Measurements from ENCODE around the gene PDZK1IP1. TPM values are rescaled to one million over a fixed set of nuclear protein-coding genes. Genes with fewer than 3 reads are reported as not detected.
A peak's percentile ranks its signal among the peaks of the same experiment; 100 is the strongest.
"Not testable (repeated sequence)": the region's sequence is repeated elsewhere in the genome, so short reads cannot be mapped to it uniquely, and the experiment has no call there.

PDZK1IP1 gene
- total RNA-seq, 1 donor from 2014 or later: 0.20 TPM

GRCh38 chr1:47223921-47224675, 34.3 kb upstream of the PDZK1IP1 start:
- no peak for DNase-seq (ENCODE audit: low read depth, low spot score)

GRCh38 chr1:47223174-47223920, 33.5 kb upstream of the PDZK1IP1 start:
- DNase-seq (ENCODE audit: low read depth, low spot score): no peak

DNA sequence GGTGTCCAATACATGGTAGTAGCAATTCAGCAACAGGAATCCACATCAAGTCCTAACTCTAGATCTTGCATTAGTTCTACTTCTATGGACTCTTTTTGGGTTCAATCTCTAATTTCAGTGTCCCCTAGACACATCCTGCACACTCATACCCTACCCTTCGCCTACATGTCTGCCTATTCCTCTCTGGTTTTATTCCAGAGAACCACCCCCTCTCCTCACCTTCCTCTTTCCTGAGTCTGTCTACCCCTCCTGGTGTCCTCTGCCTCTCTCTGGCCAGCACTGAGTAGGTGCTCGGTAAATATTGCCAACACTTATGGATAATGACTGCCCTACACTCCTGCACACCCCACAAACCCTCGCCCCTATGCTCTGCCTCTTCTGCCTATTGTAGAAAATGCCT, 32.6 kb upstream of the PDZK1IP1 start:
- no peak for DNase-seq (ENCODE audit: low read depth, low spot score)

DNA sequence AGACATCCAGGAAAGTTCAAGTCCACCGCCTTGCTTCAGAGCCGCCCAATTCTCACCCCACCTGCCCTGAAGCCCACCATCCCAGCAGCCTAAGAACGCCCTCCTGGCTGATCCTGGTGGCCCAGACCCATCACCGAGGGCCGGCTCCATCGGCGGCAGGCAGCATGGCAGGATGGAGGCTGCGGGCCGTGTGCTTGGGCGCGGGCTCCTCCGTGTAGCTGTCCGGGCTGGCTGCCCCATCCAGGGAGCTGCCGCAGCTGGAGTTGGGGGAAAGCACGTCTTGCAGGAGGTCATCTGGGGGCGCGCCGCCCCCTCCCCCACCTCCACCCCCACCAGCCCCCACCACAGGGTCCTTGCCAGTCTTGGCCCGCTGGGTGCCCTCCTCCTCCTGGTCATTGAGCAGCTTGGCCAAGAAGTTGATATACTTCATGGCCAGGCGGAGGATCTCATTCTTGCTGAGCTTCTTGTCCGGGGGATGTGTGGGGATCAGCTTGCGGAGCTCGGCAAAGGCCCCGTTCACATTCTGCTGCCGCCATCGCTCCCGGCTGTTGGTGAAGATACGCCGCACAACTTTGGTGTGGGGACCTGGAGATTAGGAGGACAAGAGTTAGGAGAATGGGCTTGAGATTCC, 29.9 kb upstream of the PDZK1IP1 start:
- no peak for DNase-seq (ENCODE audit: low read depth, low spot score)

GRCh38 chr1:47219001-47219400, 29.2 kb upstream of the PDZK1IP1 start:
- no peak for DNase-seq (ENCODE audit: low read depth, low spot score)

GRCh38 chr1:47216278-47217059, 26.6 kb upstream of the PDZK1IP1 start:
- DNase-seq (ENCODE audit: low read depth, low spot score): no peak

DNA sequence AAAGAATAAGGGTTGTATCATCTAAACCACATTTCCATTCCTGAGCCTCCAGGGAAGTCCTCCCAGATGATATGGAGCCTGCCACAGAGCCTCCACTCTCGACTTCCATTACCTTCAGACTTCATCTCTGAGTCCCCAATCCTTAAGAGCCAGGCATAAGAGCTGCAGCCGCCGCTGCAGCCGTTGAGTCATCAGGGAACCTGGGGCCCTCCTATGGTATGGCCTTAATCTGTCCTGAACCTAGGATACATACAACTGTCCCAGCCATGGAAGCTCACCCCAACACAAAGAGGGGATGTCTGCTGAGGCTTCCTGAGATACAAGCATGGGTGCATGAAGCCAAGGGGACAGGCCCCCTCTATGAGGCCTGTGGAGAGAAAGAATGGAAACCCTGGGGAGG, 25.9 kb upstream of the PDZK1IP1 start:
- DNase-seq (ENCODE audit: low read depth, low spot score): no peak

- no peak for DNase-seq (ENCODE audit: low read depth, low spot score)
Measured at GRCh38 chr1:47214549-47214948, 24.7 kb upstream of the PDZK1IP1 start.

GRCh38 chr1:47213230-47213963, 23.6 kb upstream of the PDZK1IP1 start:
- no peak for DNase-seq (ENCODE audit: low read depth, low spot score)

DNA sequence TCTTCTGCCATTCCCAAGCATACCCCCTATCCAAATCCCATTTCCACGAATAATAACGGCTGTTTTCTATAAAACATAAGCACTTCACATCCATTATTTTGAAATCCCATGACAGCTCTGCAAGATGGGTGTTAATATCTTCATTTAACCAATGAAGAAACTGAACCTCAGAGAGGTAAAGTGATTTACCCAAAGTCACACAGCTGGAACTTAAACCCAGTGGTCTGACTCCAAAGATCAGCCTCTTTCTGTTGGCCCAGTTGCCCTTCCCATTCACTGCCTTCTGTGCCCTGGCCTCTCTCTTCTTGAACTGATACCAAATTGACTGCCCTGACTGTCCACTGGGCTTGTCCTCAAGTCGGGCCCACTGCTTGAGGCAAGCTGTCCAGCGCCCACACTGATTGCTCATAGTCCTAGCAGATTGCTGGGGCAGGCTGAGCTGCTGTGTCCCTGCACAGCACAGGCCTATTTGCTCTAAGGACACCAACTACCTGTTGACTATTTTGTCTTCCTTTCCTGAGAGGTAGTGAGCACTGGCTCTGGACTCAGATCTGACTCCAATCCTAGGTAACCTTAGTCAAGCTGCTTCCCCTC, 22.9 kb upstream of the PDZK1IP1 start:
- DNase-seq (ENCODE audit: low read depth, low spot score): no peak

DNA sequence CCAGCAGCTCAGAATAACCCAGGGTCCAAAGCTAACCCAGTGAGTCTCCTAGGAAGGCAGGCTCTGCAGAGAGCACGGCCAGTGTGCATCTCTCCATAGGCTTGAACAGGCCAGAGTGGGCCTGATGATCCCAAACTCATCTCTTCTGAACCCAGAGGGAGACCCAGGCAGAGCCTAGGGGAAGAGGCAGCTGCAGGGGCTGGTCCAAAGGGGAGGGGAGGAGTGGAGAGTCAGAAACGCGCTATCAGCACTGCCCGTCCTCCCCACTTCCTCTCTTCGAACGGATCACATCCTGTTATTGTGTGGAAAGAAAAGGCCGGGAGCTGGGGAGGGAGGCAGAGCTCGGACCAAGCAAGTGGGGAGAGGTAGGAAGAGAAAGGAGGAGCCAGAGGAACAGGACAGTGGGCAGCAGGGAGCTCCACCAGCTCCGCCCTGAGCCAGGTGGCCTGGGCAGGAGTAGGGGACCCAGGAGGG, 22.0 kb upstream of the PDZK1IP1 start:
- peak; percentile 85 for DNase-seq (ENCODE audit: low read depth, low spot score)

DNA sequence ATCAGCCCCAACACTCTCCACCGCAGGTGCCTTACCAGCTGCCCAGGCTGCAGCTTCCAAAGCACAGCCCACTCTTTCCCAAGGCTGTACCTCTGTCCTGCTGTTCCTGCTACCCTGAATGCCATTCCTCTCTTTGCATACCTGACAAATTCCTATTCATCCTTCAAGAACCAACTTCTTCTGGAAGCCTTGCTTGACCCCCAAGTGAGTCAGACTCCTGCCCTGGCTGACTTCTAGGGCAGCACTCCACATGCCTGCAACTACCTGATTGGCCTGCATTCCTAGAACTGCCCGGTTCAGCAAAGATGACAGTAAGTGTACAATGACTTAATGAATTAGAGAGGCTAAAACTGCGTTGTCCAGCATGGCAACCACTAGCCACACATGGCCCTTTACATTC, 20.8 kb upstream of the PDZK1IP1 start:
- DNase-seq (ENCODE audit: low read depth, low spot score): no peak

DNA sequence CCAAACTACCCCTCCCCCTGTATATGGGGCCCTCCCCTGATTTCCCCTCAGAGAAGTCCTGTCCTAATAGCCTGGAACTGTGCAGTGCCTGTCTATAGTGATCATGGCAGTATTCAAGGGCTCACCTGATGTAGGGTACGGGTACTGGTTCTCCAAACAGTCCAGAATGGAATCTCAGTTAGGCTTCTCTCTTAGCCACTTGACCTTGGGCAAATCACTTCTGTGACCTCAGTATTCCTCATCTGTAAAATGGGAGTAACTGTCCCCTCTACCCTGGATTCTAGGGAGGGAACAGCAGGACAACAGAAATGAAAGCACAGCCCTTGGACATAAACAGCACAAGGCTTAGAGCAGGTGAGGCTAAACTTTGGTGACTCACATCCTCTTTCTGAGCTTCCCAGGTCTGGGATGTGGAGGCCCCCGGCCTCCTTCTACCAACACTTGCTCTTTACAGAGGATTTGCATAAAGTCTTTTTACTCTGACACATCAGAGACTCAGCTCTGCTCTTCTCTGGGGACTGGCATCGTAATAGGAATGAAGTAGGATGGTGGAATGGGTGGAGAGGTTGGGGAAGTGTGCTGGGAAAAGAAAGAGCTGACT, 20.0 kb upstream of the PDZK1IP1 start:
- DNase-seq (ENCODE audit: low read depth, low spot score): no peak

GRCh38 chr1:47209091-47209490, 19.3 kb upstream of the PDZK1IP1 start:
- no peak for DNase-seq (ENCODE audit: low read depth, low spot score)

GRCh38 chr1:47208374-47208850, 18.6 kb upstream of the PDZK1IP1 start:
- no peak for DNase-seq (ENCODE audit: low read depth, low spot score)

GRCh38 chr1:47207803-47208373, 18.1 kb upstream of the PDZK1IP1 start:
- no peak for DNase-seq (ENCODE audit: low read depth, low spot score)

DNA sequence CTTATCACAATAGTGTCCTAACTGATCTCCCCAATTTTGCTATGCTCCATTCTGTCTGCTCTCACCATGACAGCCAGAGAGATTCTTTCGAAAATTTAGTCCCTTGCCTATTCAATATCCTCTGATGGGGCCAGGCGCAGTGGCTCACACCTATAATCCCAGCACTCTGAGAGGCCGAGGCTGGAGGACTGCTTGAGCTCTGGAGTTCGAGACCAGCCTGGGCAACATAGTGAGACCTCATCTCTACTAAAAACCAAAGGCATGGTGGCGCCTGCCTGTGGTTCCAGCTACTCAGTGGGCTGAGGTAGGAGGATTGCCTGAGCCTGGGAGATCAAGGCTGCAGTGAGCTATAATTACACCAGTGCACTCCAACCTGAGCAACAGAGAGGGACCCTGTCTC, 16.1 kb upstream of the PDZK1IP1 start:
- DNase-seq (ENCODE audit: low read depth, low spot score): no peak

DNA sequence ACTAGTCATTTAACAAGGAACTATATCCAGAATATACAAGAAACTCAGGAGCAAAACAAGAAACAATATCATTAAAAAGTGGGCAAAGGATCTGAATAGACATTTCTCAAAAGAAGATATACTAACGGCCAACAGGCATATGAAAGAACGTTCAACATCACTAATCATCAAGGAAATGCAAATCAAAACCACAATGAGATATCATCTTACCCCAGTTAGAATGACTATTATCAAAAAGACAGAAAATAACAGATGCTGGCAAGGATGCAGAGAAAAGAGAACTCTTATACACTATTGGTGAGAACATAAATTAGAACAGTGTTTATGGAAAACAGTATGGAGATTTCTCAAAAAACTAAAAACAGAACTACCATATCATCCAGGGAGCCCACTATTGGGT, 13.7 kb upstream of the PDZK1IP1 start:
- not testable (repeated sequence) for DNase-seq (ENCODE audit: low read depth, low spot score)

DNA sequence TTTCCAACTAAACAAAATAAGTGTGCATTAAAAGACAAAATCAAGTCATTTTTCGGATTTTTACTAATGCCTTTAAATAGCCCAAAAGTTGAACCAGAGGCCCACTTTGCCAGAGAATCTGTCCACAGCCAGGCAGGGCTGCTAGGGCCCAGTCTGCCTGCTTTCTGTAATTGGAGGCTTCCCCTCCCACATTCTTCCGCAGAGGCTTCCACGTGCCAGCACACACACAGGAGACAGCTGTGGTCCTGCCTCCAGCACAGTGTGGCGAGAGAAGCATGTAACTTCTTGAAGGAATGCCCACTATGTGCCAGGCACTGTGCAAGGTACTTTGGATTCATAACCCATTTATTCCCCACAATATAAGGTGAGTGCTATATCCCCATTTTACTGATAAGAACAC, 11.3 kb upstream of the PDZK1IP1 start:
- DNase-seq (ENCODE audit: low read depth, low spot score): no peak

GRCh38 chr1:47198214-47198613, 8.4 kb upstream of the PDZK1IP1 start:
- DNase-seq (ENCODE audit: low read depth, low spot score): no peak

All from pulmonary artery endothelial cell (primary cell).